SK-N-MC (cell line): Measurements from ENCODE around the gene PER2.
A peak's percentile ranks its signal among the peaks of the same experiment; 100 is the strongest.

Source experiments
- DNase-seq: peaks from one replicate; pipeline ENCODE4 v3.0.0-alpha.2; 2011; ENCODE audit warnings: low read depth, low spot score
- H3K27ac ChIP-seq: fragments of 200-600 bp; sonication (generic); 2 replicates; pipeline ENCODE4 v1.5.1; 2016; ENCODE audit warnings: mixed run types
- H3K36me3 ChIP-seq: fragments of 200-600 bp; sonication (generic); 2 replicates; pipeline ENCODE4 v1.6.1; 2017; ENCODE audit warnings: antibody characterized with exemption, low read length, mixed read lengths; ENCODE audit not compliant: insufficient read depth
- H3K4me3 ChIP-seq: fragments of 200-600 bp; sonication (generic); 2 replicates; pipeline ENCODE4 v1.5.1; 2016
- H3K9ac ChIP-seq: fragments of 200-600 bp; sonication (generic); 2 replicates; pipeline ENCODE4 v1.8.0; 2017; ENCODE audit warnings: mixed run types, mixed read lengths; ENCODE audit not compliant: insufficient read length
- H3K9me3 ChIP-seq: fragments of 200-600 bp; sonication (generic); 2 replicates; pipeline ENCODE4 v1.6.1; 2017; ENCODE audit warnings: low read depth, mild to moderate bottlenecking, antibody characterized with exemption, low read length, moderate library complexity, mixed read lengths
- EZH2 ChIP-seq: fragments of 200-600 bp; sonication (generic); IDR thresholded peaks from one replicate; pipeline ENCODE4 v1.6.1; 2017; ENCODE audit warnings: antibody characterized with exemption
- FOXP2 ChIP-seq: optimal IDR thresholded peaks from 2 replicates; pipeline ENCODE3; 2011; ENCODE audit warnings: mild to moderate bottlenecking, moderate library complexity; ENCODE audit not compliant: insufficient read depth; ENCODE audit errors: extremely low read length, control extremely low read depth
- POLR2AphosphoS5 ChIP-seq: IDR thresholded peaks from 2 replicates; pipeline ENCODE4 v1.6.1; 2012; ENCODE audit warnings: mild to moderate bottlenecking, low read depth, low read length, borderline replicate concordance

Gene PER2

GRCh38 chr2:238228700-238229099 lies 59.7 kb downstream of the PER2 start:
- no peak overlapping the region for H3K9ac ChIP-seq
- TF ChIP-seq POLR2AphosphoS5 (no peak), FOXP2 (no peak), EZH2 (no peak)
- no peaks in the 10 kb centered on the region for H3K36me3 ChIP-seq
- no peak overlapping the region for H3K27ac ChIP-seq
- no peak overlapping the region for H3K4me3 ChIP-seq
- no peak for DNase-seq
- no peaks in the 10 kb centered on the region for H3K9me3 ChIP-seq

GRCh38 chr2:238227587-238228032 lies 60.8 kb downstream of the PER2 start:
- TF ChIP-seq FOXP2 (no peak), POLR2AphosphoS5 (no peak), EZH2 (no peak)
- no peak overlapping the region for H3K9ac ChIP-seq

GRCh38 chr2:238226698-238227586 lies 61.5 kb downstream of the PER2 start:
- no peak for TF ChIP-seq POLR2AphosphoS5
- no peak for TF ChIP-seq FOXP2
- no peak for TF ChIP-seq EZH2
- no peak overlapping the region for H3K9ac ChIP-seq

More at GRCh38 chr2:238227587-238228032, 60.8 kb downstream of the PER2 start:
- H3K36me3 ChIP-seq: no peaks in the 10 kb centered on the region
- H3K4me3 ChIP-seq: no peak overlapping the region
- no peak for DNase-seq
- no peak overlapping the region for H3K27ac ChIP-seq
- no peaks in the 10 kb centered on the region for H3K9me3 ChIP-seq

GRCh38 chr2:238225911-238226697 lies 62.3 kb downstream of the PER2 start:
- no peak overlapping the region for H3K4me3 ChIP-seq
- no peak overlapping the region for H3K9ac ChIP-seq
- H3K27ac ChIP-seq: no peak overlapping the region
- H3K36me3 ChIP-seq: no peaks in the 10 kb centered on the region
- no peaks in the 10 kb centered on the region for H3K9me3 ChIP-seq
- DNase-seq: no peak
- no peak for TF ChIP-seq POLR2AphosphoS5
- no peak for TF ChIP-seq FOXP2
- no peak for TF ChIP-seq EZH2

More at GRCh38 chr2:238226698-238227586, 61.5 kb downstream of the PER2 start:
- H3K36me3 ChIP-seq: no peaks in the 10 kb centered on the region
- H3K9me3 ChIP-seq: no peaks in the 10 kb centered on the region
- DNase-seq: no peak
- no peak overlapping the region for H3K4me3 ChIP-seq
- H3K27ac ChIP-seq: no peak overlapping the region

GRCh38 chr2:238225121-238225520 lies 63.3 kb downstream of the PER2 start:
- H3K9ac ChIP-seq: peak overlapping the region; percentile 0
- H3K27ac ChIP-seq: no peak overlapping the region
- no peak for DNase-seq
- H3K36me3 ChIP-seq: no peaks in the 10 kb centered on the region
- TF ChIP-seq EZH2 (no peak), FOXP2 (no peak), POLR2AphosphoS5 (no peak)
- no peaks in the 10 kb centered on the region for H3K9me3 ChIP-seq
- peak overlapping the region; percentile 7; the same call in 1 of the 2 replicates for H3K4me3 ChIP-seq

GRCh38 chr2:238224356-238225035 lies 63.9 kb downstream of the PER2 start:
- no peak overlapping the region for H3K9ac ChIP-seq
- H3K27ac ChIP-seq: no peak overlapping the region
- no peaks in the 10 kb centered on the region for H3K36me3 ChIP-seq
- H3K9me3 ChIP-seq: no peaks in the 10 kb centered on the region
- DNase-seq: no peak
- H3K4me3 ChIP-seq: no peak overlapping the region
- no peak for TF ChIP-seq EZH2
- no peak for TF ChIP-seq FOXP2
- TF ChIP-seq POLR2AphosphoS5: no peak

- no peak overlapping the region for H3K27ac ChIP-seq
- H3K36me3 ChIP-seq: no peaks in the 10 kb centered on the region
- H3K9me3 ChIP-seq: no peaks in the 10 kb centered on the region
- H3K9ac ChIP-seq: no peak overlapping the region
- H3K4me3 ChIP-seq: no peak overlapping the region
- DNase-seq: no peak
- TF ChIP-seq FOXP2 (no peak), POLR2AphosphoS5 (no peak), EZH2 (no peak)
These were observed 67.4 kb downstream of the PER2 start for GRCh38 chr2:238220892-238221521.
